AG09319 (cell line): ENCODE data around the gene MOB3B.

Source experiments
- DNase-seq: peaks from one replicate; pipeline ENCODE4 v3.0.0-alpha.2; 2010; ENCODE audit warnings: low read depth; ENCODE audit errors: extremely low read depth
- CTCF ChIP-seq: IDR thresholded peaks from 2 replicates; pipeline ENCODE4 v1.5.1; 2011; ENCODE audit warnings: low read depth, mild to moderate bottlenecking, inconsistent platforms, low read length, moderate library complexity

The MOB3B gene

DNA sequence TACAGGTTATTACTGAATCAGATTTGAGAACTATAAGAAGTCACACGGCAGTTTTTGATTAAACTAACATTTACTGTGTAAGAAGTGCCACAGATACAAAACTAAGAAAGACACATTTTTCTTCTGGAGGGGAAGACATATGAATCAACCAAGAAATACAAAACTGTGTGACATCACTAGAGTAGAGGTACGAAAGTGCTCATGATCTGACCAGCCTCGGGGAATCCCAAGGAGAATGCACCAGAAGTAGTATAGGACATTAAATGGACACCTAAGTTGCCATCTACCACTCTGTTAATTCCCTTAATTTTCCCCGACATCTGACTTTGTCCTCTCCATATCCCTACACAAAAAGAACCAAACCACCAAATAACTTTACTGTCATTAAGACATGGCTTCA lies 10.8 kb downstream of the MOB3B start:
- no peak for DNase-seq
- TF ChIP-seq CTCF = no peak

DNA sequence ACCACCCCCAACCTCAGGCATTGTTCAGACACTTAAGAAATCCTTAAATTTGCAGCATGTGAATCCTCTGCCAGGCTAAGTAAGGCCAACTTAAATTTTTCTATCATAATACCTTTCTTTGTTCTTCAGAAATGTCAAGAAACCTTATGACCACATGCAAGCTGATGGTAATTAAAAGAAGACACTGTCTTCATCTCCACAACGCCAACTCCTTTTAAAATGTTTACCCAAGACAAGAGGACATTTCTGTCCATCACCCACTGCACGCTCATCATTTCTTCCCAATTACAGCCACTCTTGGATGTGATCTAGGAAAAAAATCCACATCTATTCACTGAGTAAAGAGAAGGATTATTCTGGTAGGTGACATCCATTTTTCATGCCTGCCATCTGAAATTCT lies 11.6 kb downstream of the MOB3B start:
- no peak for DNase-seq
- TF ChIP-seq CTCF = no peak

DNA sequence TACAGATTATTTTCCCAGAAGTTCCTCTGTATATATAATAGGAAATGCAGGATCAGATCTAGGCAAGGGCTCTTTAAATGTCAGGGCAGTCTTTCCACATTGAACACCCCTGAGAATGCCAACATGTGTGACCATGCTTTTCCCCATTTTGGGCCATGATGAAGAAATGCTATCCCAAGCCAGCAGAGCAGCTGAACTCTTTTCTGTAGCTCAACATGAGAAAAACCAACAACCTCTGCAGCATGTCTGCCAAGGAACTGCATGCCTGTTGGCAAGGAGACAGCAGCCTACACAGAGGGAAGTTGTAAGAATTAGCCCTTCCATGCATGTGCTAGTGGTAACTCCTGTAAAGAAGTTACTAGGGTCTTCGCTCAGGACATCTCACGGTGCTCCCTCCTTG lies 15.1 kb downstream of the MOB3B start:
- no peak for TF ChIP-seq CTCF
- no peak for DNase-seq

GRCh38 chr9:27511771-27512170 lies 17.8 kb downstream of the MOB3B start:
- no peak for DNase-seq
- TF ChIP-seq CTCF = no peak

GRCh38 chr9:27510780-27511179 lies 18.8 kb downstream of the MOB3B start:
- TF ChIP-seq CTCF = no peak
- DNase-seq = no peak

GRCh38 chr9:27506981-27507380 lies 22.6 kb downstream of the MOB3B start:
- no peak for TF ChIP-seq CTCF
- no peak for DNase-seq

DNA sequence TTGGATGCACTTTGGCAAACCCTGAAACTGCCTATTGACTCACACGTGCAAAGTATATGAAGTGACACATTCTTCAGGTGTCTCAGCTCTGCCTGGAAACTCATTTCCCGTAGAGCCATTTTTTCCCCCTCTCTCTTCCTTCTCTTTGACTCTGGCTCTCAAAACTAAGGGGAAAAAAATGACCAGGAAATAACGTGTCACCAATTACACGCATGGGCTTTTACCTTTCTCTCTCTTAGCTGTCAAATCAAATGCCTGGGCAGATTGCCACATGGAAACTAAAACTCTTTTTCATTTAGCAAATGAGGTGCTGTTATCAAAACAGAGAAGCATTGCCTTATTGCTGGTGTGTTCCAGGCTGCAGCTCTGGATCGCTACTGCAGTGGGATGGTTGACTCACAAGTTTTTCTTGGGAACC lies 23.9 kb downstream of the MOB3B start:
- DNase-seq = no peak

More for the DNA sequence above, 23.9 kb downstream of the MOB3B start:
- no peak for TF ChIP-seq CTCF
